Measurements from ENCODE around the gene IL23A. TPM values are rescaled to one million over a fixed set of nuclear protein-coding genes. Genes with fewer than 3 reads are reported as not detected.

IL23A gene
- total and polyA plus RNA-seq, 2 experiments from 2014 or later: 0.63 TPM; not detected in 1

DNA sequence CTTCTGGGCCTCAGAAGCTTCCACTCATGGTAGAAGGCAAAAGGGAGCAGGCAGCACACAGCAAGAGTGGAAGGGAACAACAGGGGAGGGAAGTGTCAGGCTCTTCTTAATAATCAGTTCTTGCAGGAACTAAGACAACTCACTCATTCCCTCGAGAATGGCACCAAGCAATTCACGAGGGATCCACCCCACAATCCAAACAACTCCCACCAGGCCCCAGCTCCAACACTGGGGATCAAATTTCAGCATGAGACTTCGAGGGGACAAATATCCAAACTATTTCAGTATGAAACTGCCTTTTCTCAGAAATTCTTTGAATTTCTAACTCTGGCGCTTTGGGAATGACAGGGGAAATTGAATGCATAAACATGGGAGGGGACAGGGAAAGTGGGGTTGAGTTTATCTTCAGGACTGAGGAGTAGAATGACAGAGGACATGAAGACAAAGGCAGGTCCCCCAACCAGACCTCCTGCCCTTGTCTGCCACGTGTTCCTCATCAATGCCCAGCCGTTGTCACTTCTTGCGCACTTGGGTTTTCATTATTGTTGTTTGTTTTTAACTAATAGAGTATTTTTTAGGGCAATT, 48.6 kb downstream of the IL23A start:
- H3K4me1 ChIP-seq (ENCODE audit: low read depth): no peaks in the 10 kb centered on the region
- no peak overlapping the region for H3K27ac ChIP-seq
- H3K36me3 ChIP-seq: no peaks in the 10 kb centered on the region
- peak in 1 of 2 donors; percentile 33 for DNase-seq (ENCODE audit: low read depth in 1 of 2, low spot score in 1 of 2)
- TF ChIP-seq, protein P1, sequence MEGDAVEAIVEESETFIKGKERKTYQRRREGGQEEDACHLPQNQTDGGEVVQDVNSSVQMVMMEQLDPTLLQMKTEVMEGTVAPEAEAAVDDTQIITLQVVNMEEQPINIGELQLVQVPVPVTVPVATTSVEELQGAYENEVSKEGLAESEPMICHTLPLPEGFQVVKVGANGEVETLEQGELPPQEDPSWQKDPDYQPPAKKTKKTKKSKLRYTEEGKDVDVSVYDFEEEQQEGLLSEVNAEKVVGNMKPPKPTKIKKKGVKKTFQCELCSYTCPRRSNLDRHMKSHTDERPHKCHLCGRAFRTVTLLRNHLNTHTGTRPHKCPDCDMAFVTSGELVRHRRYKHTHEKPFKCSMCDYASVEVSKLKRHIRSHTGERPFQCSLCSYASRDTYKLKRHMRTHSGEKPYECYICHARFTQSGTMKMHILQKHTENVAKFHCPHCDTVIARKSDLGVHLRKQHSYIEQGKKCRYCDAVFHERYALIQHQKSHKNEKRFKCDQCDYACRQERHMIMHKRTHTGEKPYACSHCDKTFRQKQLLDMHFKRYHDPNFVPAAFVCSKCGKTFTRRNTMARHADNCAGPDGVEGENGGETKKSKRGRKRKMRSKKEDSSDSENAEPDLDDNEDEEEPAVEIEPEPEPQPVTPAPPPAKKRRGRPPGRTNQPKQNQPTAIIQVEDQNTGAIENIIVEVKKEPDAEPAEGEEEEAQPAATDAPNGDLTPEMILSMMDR (IDR thresholded peaks at IDR 0.05; ENCODE audit: low read depth, low read length): no peak
- no peaks in the 10 kb centered on the region for H3K27me3 ChIP-seq
- no peak overlapping the region for H3K4me3 ChIP-seq
- no peaks in the 10 kb centered on the region for H3K9me3 ChIP-seq (ENCODE audit: low read depth)

DNA sequence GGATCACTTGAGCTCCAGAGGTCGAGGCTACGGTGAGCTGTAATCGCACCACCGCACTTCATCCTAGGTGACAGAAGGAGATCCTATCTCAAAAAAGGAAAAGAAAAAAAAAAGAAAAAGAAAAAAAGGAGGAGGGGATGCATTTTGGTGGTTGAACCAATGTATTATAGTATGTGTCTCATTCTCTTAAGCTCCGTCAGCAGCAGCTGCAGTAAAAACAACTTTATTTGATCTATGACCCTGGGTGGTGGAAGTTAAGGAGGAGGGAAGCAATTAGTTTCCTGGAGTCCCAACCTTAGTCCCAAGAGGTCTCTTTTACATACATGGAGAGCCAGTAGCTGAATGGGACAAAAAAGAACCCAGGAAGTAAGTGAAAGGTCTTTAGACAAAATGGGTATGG, 50.7 kb downstream of the IL23A start:
- Histone ChIP-seq H3K36me3 (no peaks in the 10 kb centered on the region), H3K4me3 (no peak overlapping the region)
- TF ChIP-seq, protein P1 (IDR thresholded peaks at IDR 0.05; ENCODE audit: low read depth, low read length): no peak

More for the DNA sequence above, 50.7 kb downstream of the IL23A start:
- no peaks in the 10 kb centered on the region for H3K9me3 ChIP-seq (ENCODE audit: low read depth)
- H3K27ac ChIP-seq: no peak overlapping the region
- H3K27me3 ChIP-seq: no peaks in the 10 kb centered on the region
- DNase-seq (ENCODE audit: low read depth in 1 of 2, low spot score in 1 of 2): no peak
- no peaks in the 10 kb centered on the region for H3K4me1 ChIP-seq (ENCODE audit: low read depth)

Other genes with a start within 250 kb of the IL23A start
- gene PA2G4, start 234.3 kb upstream of the IL23A start, total RNA-seq: 166 and 235 TPM in 2 replicates
- 132 and 189 TPM in 2 replicates for gene PA2G4, start 234.3 kb upstream of the IL23A start, polyA plus RNA-seq
- 1,416 and 2,307 TPM in 2 replicates for gene RPL41, start 222.3 kb upstream of the IL23A start, total RNA-seq
- gene RPL41, start 222.3 kb upstream of the IL23A start, polyA plus RNA-seq: 2,144 and 2,427 TPM in 2 replicates
- 5.4 and 7.5 TPM in 2 replicates for gene ZC3H10, start 220.6 kb upstream of the IL23A start, total RNA-seq
- 7.2 and 10.6 TPM in 2 replicates for gene ZC3H10, start 220.6 kb upstream of the IL23A start, polyA plus RNA-seq
- gene ESYT1, start 210.6 kb upstream of the IL23A start, total RNA-seq: 103 and 107 TPM in 2 replicates
- 52.0 and 70.6 TPM in 2 replicates for gene ESYT1, start 210.6 kb upstream of the IL23A start, polyA plus RNA-seq
- gene MYL6B, start 186.3 kb upstream of the IL23A start, total RNA-seq: 218 and 293 TPM in 2 replicates
- gene MYL6B, start 186.3 kb upstream of the IL23A start, polyA plus RNA-seq: 142 and 203 TPM in 2 replicates
- 2,618 and 4,325 TPM in 2 replicates for gene MYL6, start 180.5 kb upstream of the IL23A start, total RNA-seq
- gene MYL6, start 180.5 kb upstream of the IL23A start, polyA plus RNA-seq: 3,866 and 6,680 TPM in 2 replicates
- 69.7 and 94.2 TPM in 2 replicates for gene SMARCC2, start 149.4 kb upstream of the IL23A start, total RNA-seq
- gene SMARCC2, start 149.4 kb upstream of the IL23A start, polyA plus RNA-seq: 79.6 and 104 TPM in 2 replicates
- gene RNF41, start 117.0 kb upstream of the IL23A start, total RNA-seq: 37.2 and 55.7 TPM in 2 replicates
- gene RNF41, start 117.0 kb upstream of the IL23A start, polyA plus RNA-seq: 17.3 and 21.1 TPM in 2 replicates
- gene NABP2, start 114.5 kb upstream of the IL23A start, total RNA-seq: 14.8 and 32.0 TPM in 2 replicates
- gene NABP2, start 114.5 kb upstream of the IL23A start, polyA plus RNA-seq: 6.8 and 10.7 TPM in 2 replicates
- 0.67 TPM in 1 of 2 replicates, not detected in the other for gene SLC39A5, start 108.8 kb upstream of the IL23A start, total RNA-seq
- gene SLC39A5, start 108.8 kb upstream of the IL23A start, polyA plus RNA-seq: 1.0 TPM in 1 of 2 replicates, not detected in the other
- gene ANKRD52, start 80.5 kb upstream of the IL23A start, total RNA-seq: 18.0 and 19.3 TPM in 2 replicates
- 34.9 and 37.7 TPM in 2 replicates for gene ANKRD52, start 80.5 kb upstream of the IL23A start, polyA plus RNA-seq
- gene COQ10A, start 71.9 kb upstream of the IL23A start, total RNA-seq: 40.3 and 53.6 TPM in 2 replicates
- 65.6 and 67.2 TPM in 2 replicates for gene COQ10A, start 71.9 kb upstream of the IL23A start, polyA plus RNA-seq
- 280 and 360 TPM in 2 replicates for gene CS, start 38.6 kb upstream of the IL23A start, total RNA-seq
- 243 and 289 TPM in 2 replicates for gene CS, start 38.6 kb upstream of the IL23A start, polyA plus RNA-seq
- gene CNPY2, start 22.9 kb upstream of the IL23A start, total RNA-seq: 85.3 and 107 TPM in 2 replicates
- 245 and 302 TPM in 2 replicates for gene CNPY2, start 22.9 kb upstream of the IL23A start, polyA plus RNA-seq
- 52.6 and 63.1 TPM in 2 replicates for gene PAN2, start 4.9 kb upstream of the IL23A start, total RNA-seq
- 72.7 and 76.0 TPM in 2 replicates for gene PAN2, start 4.9 kb upstream of the IL23A start, polyA plus RNA-seq
- 59.4 and 78.7 TPM in 2 replicates for gene STAT2, start 21.2 kb downstream of the IL23A start, total RNA-seq
- 56.2 and 78.5 TPM in 2 replicates for gene STAT2, start 21.2 kb downstream of the IL23A start, polyA plus RNA-seq
- not detected in 2 replicates for gene APOF, start 24.0 kb downstream of the IL23A start, total RNA-seq
- not detected in 2 replicates for gene APOF, start 24.0 kb downstream of the IL23A start, polyA plus RNA-seq
- gene TIMELESS, start 110.5 kb downstream of the IL23A start, total RNA-seq: 12.8 and 19.6 TPM in 2 replicates
- gene TIMELESS, start 110.5 kb downstream of the IL23A start, polyA plus RNA-seq: 22.7 and 28.5 TPM in 2 replicates
- not detected in 2 replicates for gene MIP, start 115.8 kb downstream of the IL23A start, total RNA-seq
- 0.29 and 1.4 TPM in 2 replicates for gene MIP, start 115.8 kb downstream of the IL23A start, polyA plus RNA-seq
- gene SPRYD4, start 129.7 kb downstream of the IL23A start, total RNA-seq: 3.6 and 4.9 TPM in 2 replicates
- 4.4 and 5.3 TPM in 2 replicates for gene SPRYD4, start 129.7 kb downstream of the IL23A start, polyA plus RNA-seq
- 1.3 and 1.4 TPM in 2 replicates for gene GLS2, start 149.3 kb downstream of the IL23A start, total RNA-seq
- gene GLS2, start 149.3 kb downstream of the IL23A start, polyA plus RNA-seq: 1.2 and 1.3 TPM in 2 replicates
- gene RBMS2, start 182.9 kb downstream of the IL23A start, total RNA-seq: 8.5 and 11.4 TPM in 2 replicates
- 13.1 and 14.6 TPM in 2 replicates for gene RBMS2, start 182.9 kb downstream of the IL23A start, polyA plus RNA-seq

All from cardiac muscle cell (in vitro differentiated cells and primary cell).